Measurements from ENCODE around the gene MAN2A2. TPM values are rescaled to one million over a fixed set of nuclear protein-coding genes. Genes with fewer than 3 reads are reported as not detected.

MAN2A2 gene
- total and polyA plus RNA-seq, 9 of the 15 experiments (the other 6 are each of a cell fraction or from before 2014, with no cell fraction given) = 7.3 to 151 (median 43.4) TPM

GRCh38 chr15:90895571-90896117, 7.5 kb upstream of the MAN2A2 start (continued):
- TF ChIP-seq GTF2B (IDR thresholded peaks at IDR 0.05; ENCODE audit: extremely low read depth, insufficient read length) (no peak), TRIM24 (IDR thresholded peaks at IDR 0.05) (peak in 1 of 2 experiments; percentile 65; a peak in 2 of 4 replicates), BCL6 (CRISPR knock-in tag; IDR thresholded peaks at IDR 0.05) (no peak), THRAP3 (IDR thresholded peaks at IDR 0.05; ENCODE audit: borderline replicate concordance) (no peak), RNF2 (IDR thresholded peaks at IDR 0.05) (no peak), MAFF (IDR thresholded peaks at IDR 0.05; ENCODE audit: low read length) (0 out of 2 replicates have a peak, but pooled peaks have one; percentile 15), RERE (CRISPR knock-in tag; IDR thresholded peaks at IDR 0.05; ENCODE audit: borderline replicate concordance) (no peak), SMAD4 (CRISPR knock-in tag; conservative IDR thresholded peaks at IDR 0.05) (peak; percentile 73), TEAD4 (IDR thresholded peaks at IDR 0.05; ENCODE audit: low read length) (peak; percentile 67), TEAD4 (CRISPR knock-in tag; IDR thresholded peaks at IDR 0.05; ENCODE audit: borderline replicate concordance) (no peak), BHLHE40 (IDR thresholded peaks at IDR 0.05; ENCODE audit: low read length) (peak; percentile 38; the same call in 1 of the 2 replicates), ZNF318 (IDR thresholded peaks at IDR 0.05; ENCODE audit: borderline replicate concordance in 1 of 2, low read depth in 1 of 2) (no peak), SRSF1 (IDR thresholded peaks at IDR 0.05; ENCODE audit: low read depth, low read length) (no peak), NR4A1 (CRISPR knock-in tag; IDR thresholded peaks at IDR 0.05) (no peak), NR4A1 (tag; IDR thresholded peaks at IDR 0.05) (no peak)
